ENCODE measurements around the gene CCDC159. TPM values are rescaled to one million over a fixed set of nuclear protein-coding genes. Genes with fewer than 3 reads are reported as not detected.
A peak's percentile ranks its signal among the peaks of the same experiment; 100 is the strongest.

Gene CCDC159
- total and polyA plus RNA-seq, 10 donors = 34.7 to 83.7 (median 52.8) TPM

DNA sequence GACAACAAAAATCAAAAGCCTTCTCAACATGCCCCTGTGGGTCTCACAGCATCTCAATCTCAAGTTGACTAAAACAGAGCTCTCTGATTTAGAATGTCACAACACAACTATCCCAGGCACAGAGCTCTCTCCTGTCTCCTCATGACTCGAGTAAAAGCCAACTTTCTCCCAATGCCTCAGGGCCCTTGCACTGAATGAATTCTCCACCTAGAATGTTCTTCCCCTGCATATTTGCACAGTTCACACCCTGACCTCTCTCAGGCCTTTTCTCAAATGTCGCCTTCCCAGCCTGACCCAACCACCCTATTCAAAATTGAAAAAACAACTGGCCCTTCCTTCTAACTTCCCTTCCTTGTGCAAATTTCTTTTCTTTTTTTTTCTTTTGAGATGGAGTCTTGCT lies 24.4 kb downstream of the CCDC159 start:
- Histone ChIP-seq H3K9me3 (no peaks in the 10 kb centered on the region), H3K4me3 (no peak overlapping the region), H3K27ac (no peak overlapping the region), H3K4me1 (peaks cover 8 to 22% (median 12%) of the 10 kb centered on the region in 6 donors), H3K36me3 (peaks cover 0 to 58% (median 8%) of the 10 kb centered on the region in 6 donors), H3K27me3 (replicated peaks in 1 of 7) (no peaks in the 10 kb centered on the region)
- intact Hi-C loops (cut with DNase I; ENCODE audit: low total_unique reads) = no loop called here
- TF ChIP-seq POLR2A (IDR thresholded peaks at IDR 0.05) = no peak
- TF ChIP-seq POLR2AphosphoS5 (IDR thresholded peaks at IDR 0.05) = no peak
- TF ChIP-seq, protein P1, sequence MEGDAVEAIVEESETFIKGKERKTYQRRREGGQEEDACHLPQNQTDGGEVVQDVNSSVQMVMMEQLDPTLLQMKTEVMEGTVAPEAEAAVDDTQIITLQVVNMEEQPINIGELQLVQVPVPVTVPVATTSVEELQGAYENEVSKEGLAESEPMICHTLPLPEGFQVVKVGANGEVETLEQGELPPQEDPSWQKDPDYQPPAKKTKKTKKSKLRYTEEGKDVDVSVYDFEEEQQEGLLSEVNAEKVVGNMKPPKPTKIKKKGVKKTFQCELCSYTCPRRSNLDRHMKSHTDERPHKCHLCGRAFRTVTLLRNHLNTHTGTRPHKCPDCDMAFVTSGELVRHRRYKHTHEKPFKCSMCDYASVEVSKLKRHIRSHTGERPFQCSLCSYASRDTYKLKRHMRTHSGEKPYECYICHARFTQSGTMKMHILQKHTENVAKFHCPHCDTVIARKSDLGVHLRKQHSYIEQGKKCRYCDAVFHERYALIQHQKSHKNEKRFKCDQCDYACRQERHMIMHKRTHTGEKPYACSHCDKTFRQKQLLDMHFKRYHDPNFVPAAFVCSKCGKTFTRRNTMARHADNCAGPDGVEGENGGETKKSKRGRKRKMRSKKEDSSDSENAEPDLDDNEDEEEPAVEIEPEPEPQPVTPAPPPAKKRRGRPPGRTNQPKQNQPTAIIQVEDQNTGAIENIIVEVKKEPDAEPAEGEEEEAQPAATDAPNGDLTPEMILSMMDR (IDR thresholded peaks at IDR 0.05 in 8 of 11, conservative IDR thresholded peaks at IDR 0.05 in 3 of 11) = no peak
- no peak for DNase-seq
- WGBS, 5 donors = 86 to 94% (median 92%) methylated on average over 2 of the region's 2 CpGs

DNA sequence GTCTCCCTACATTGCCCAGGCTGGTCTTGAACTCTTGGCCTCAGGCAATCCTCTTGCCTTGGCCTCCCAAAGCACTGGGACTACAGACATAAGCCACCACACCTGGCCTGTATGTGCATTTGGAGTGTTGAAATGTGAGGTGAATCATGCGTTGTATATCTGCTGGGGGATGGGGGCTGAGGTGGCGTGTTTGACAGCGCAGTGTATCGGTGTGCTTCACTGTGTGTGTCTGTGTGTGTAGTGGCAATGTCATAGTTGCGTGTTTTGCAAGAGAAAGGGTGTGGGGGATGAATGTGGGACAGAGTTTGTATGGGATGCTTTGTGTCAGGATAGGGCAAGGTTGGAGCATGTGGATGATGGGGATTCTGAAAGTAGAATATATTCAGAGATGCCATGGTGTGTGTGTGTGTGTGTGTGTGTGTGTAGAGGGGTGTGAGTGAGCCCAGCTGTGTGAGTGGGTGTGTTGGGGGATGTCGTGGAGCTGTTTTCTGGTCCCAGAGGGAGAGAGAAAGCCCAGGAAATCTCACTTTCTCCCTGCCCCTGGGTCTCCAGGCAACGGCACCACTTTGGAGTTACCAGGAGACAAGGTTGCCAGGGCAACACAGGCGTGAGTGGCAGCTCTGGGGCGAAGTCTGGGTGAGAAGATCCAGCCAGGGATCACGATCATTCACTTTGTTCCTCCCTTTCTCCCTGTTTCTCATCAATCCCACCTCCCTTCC lies 27.0 kb downstream of the CCDC159 start:
- H3K4me1 ChIP-seq = peaks cover 31 to 48% (median 38%) of the 10 kb centered on the region in 6 donors
- no peaks in the 10 kb centered on the region for H3K27me3 ChIP-seq (replicated peaks in 1 of 7)
- H3K36me3 ChIP-seq = peaks cover 0 to 40% (median 5%) of the 10 kb centered on the region in 6 donors
- DNase-seq = no peak
- H3K9me3 ChIP-seq = no peaks in the 10 kb centered on the region
- H3K27ac ChIP-seq = peak overlapping the region in 3 of 8 donors; percentile 95 to 97 (median 95)
- 53 to 59% (median 56%) methylated on average over 10 of the region's 10 CpGs for WGBS, 5 donors
- H3K4me3 ChIP-seq = peak overlapping the region in 3 of 8 donors; percentile 57 to 72 (median 62)
- intact Hi-C loops (cut with DNase I; ENCODE audit: low total_unique reads) = no loop called here
- TF ChIP-seq POLR2A (IDR thresholded peaks at IDR 0.05) (no peak), POLR2AphosphoS5 (IDR thresholded peaks at IDR 0.05) (no peak)
- TF ChIP-seq, protein P1 (IDR thresholded peaks at IDR 0.05 in 8 of 11, conservative IDR thresholded peaks at IDR 0.05 in 3 of 11) = no peak

DNA sequence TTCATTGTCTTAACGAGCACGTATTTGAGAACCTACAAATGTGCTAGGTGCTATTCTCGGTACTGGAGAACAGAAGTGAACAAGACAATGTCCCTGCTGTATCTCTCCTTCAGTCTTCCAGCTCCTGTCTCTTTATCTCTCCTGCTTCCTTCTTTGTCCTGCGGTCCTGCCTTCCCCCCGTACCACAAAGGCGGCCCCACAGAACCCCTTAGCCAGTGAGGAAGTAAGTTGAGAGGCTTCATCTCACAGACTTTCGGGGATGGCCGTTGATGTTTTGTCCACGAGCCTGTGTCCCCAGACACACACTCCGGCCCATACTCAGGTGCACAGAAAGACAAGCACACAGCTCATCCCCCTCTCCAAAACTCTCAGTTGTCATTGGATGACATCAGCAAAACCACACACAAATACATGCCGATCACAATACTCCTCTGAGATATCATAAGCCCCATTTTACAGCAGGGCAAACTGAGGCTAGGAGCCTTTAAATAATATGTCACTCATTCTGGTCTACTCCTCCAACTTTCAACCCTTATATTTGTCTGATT lies 27.6 kb downstream of the CCDC159 start:
- Histone ChIP-seq H3K27me3 (replicated peaks in 1 of 7) (no peaks in the 10 kb centered on the region), H3K27ac (peak overlapping the region; percentile 91 to 100 (median 96)), H3K4me1 (peaks cover 31 to 54% (median 40%) of the 10 kb centered on the region in 6 donors), H3K36me3 (peaks cover 0 to 40% (median 4%) of the 10 kb centered on the region in 6 donors), H3K9me3 (no peaks in the 10 kb centered on the region), H3K4me3 (peak overlapping the region; percentile 39 to 73 (median 60))
- intact Hi-C loops (cut with DNase I; ENCODE audit: low total_unique reads) = no loop called here
- no peak for DNase-seq
- 16 to 35% (median 20%) methylated on average over 11 of the region's 11 CpGs for WGBS, 5 donors
- TF ChIP-seq, protein P1 (IDR thresholded peaks at IDR 0.05 in 8 of 11, conservative IDR thresholded peaks at IDR 0.05 in 3 of 11) = no peak
- TF ChIP-seq POLR2AphosphoS5 (IDR thresholded peaks at IDR 0.05) (no peak), POLR2A (IDR thresholded peaks at IDR 0.05) (no peak)

Data from spleen (tissue), 11 donors.